Stimulated activated CD8-positive, alpha-beta memory T cell treated with anti-CD3 and anti-CD28 coated beads, Interleukin-4, amount 100 ng/mL, for 1 hour (primary cell): ENCODE measurements around the gene TTC39C.
"Not testable (repeated sequence)": the region's sequence is repeated elsewhere in the genome, so short reads cannot be mapped to it uniquely, and the experiment has no call there.

Experiments
- DNase-seq, 2 donors: peaks; one replicate each; pipeline ENCODE4 v3.0.0-alpha.2; 2020; ENCODE audit warnings: low read depth in 2 of 2, low spot score in 1 of 2

TTC39C gene

DNA sequence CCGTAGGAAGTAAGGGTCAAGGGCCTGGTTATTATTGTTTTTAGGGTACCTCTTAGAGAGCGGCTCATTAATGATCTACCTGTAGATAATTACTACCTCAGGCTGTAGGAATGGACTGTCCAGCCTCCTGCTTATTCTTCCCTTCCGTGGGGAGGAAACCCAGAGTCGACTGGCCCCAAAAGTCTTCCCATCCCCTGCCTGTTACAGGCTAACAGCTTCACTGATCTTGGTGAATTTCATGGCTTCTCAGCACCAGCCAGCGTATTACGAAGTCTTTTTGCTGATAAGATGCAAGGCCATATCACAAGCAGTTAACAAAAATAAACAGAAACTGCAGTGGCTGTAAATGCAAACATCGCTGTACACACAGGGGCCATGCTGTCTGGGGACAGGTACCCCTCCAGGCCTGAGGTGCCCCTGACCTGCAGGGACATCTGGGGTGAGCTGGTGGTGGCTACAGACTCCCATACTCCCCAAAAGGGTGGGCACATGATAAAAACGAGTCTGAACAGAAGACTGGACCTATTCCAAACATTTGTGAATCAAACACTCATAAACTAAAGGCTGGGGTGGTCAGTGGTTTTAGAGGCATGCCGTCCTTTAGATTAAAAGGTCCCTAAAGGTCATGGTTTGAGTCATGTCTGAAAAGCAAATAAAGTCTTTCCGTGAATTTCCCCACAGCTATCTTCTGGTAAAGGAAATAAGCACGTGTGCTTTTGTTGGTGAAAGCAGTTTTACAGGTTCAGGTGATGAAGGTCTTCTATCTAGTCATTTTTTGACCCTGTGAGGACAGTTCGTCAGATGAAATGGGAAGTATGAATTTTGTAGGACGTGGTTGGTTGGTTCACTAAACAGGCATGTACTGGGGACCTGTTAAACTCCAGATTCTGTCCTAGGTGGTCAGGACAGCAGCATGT lies 36.7 kb downstream of the TTC39C start:
- DNase-seq, result no peak

DNA sequence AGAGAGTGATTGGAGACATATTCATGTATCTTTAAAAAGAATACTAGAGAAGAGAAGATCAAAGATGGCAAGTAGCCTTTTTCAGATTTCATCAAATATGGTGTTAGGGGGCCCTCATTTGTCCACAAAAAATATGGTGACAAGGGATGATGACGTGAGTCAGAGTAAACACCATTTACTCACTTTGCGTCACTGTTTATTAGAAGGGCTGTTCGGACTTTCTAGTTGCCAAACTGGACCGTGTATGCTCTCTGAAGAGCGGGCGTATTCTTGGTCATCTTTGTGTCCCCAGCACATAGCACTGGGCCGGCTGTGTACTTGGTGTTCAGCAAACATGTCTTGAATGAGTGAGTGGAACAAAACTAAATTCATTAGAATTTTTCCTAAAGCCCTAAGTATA lies 37.5 kb downstream of the TTC39C start:
- DNase-seq, result no peak

DNA sequence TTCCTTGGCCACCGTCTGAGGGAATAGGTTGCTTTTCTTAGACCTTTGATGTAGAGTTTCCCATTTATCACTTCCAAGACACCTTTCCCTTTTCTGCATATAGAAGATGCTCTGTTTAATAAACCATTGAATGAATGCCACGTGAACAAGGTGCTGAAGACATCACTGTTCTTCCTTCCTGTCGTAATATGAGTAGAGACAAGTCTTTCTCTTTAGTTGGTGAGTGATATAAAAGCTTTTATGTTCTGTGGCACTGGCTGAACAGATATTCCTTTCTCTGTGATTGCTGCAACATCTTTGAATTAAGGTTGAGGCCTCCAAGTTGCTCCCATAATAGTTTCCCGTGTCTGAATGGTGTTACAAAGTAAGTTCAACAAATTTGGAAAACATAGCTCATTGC lies 38.7 kb downstream of the TTC39C start:
- no peak for DNase-seq

DNA sequence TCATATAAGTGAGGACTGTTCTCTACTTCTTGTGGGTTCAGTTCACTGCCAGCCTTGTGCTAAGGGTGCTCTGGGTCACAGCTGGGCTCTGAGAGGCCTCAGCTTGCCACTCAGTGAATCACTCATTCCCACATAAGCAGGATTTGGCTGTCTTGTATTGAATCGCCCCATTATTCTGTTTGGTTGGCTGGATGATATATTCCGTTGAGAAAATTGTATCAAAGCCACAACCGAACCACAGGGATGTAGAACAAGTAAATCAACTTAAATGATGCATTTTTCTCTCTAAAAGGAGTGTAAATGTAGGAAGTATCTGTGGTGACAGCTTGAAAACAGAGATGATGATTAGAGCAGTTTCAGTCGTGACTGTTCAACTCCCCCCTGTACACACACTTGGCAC lies 39.6 kb downstream of the TTC39C start:
- no peak for DNase-seq

DNA sequence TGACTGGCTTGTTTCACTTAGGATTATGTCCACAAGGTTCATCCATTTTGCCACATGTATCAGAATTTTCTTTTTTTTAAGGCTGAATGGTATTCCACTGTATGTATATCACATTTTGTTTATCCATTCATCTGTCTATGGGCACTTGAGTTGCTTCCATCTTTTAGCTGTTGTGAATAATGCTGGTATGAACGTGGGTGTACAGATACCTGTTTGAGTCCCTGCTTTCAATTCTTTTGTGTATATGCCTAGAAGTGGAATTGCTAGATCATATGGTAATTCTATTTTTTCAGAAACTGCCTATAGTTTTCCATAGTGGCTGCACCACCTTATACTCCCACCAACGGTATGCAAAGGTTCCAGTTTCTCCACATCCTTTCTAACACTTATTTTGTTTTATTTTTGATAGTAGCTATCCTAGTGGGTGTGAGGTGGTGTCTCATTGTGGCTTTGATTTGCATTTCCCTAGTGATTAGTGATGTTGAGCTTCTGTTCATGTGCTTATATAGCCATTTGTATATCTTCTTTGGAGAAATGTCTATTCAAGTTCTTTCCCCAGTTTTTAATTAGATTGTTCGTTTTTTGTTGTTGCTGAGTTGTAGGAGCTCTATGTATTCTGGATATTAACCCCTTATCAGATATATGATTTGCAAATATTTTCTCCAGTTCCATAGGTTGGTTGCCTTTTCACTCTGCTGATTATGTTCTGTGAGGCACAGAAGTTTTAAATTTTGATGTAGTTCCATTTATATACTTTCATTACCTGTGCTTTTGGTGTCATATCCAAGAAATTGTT lies 40.7 kb downstream of the TTC39C start:
- DNase-seq, result no peak

DNA sequence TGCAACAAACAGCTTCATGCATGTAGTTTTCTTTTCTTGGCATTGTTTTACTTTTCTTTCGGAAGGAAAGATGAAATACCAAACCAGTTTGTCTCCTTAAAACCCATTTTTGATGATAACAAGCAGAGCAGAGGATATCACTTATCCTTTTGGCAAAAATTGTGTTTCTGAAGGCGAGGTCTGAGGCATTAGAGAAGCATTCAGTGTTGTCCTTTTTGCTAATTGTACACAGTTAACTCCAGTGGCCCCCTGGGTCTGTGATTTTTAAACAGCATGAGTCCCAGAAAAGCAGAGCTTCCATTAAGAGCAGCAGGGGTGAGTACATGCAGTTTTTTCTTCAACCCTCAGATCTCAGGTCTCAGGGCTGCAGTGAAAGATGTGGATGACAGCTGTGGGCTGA lies 41.3 kb downstream of the TTC39C start:
- DNase-seq, result no peak

DNA sequence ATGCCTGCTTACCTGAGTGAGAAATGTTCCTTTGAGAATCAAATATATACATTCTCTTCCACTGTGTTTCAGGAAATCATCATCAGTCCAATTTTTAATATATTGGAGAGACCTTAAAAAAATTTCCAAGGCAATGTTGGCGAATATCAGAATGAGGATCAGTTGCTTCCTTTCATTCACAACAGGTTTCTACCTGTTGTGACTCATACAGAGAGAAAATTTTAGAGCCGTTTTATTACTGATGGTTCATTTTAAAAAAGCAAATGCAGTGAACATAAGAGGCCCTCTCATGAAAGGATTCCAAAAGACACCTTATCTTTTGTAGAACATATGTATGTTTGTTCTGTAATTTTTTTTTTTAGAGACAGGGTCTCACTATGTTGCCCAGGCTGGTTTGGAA lies 42.0 kb downstream of the TTC39C start:
- DNase-seq, result no peak

DNA sequence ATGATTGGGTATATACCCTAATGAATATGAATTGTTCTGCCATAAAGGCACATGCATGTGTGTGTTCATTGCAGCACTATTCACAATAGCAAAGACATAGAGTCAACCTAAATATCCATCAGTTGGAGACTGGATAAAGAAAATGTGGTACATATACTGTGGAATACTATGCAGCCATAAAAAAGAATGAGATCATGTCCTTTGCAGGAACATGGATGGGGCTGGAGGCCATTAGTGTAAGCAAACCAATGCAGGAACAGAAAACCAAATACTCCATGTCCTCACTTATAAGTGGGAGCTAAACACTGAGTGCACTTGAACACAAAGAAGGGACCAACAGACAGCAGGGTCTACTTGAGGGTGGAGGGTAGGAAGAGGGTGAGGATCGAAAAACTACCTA lies 43.2 kb downstream of the TTC39C start:
- no peak for DNase-seq

DNA sequence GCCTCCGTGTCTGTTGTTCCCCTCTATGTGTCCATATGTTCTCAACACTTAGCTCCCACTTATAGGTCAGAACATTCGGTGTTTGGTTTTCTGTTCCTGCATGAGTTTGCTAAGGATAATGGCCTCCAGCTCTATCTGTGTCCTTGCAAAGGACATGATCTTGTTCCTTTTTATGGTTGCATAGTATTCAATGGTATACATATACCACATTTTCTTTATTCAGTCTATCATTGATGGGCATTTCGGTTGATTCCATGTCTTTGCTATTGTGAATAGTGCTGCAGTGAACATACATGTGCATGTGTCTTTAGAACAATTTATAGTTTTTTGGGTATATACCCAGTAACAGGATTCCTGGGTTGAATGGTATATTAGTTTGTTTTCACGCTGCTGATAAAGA lies 44.8 kb downstream of the TTC39C start:
- DNase-seq, result not testable (repeated sequence)

DNA sequence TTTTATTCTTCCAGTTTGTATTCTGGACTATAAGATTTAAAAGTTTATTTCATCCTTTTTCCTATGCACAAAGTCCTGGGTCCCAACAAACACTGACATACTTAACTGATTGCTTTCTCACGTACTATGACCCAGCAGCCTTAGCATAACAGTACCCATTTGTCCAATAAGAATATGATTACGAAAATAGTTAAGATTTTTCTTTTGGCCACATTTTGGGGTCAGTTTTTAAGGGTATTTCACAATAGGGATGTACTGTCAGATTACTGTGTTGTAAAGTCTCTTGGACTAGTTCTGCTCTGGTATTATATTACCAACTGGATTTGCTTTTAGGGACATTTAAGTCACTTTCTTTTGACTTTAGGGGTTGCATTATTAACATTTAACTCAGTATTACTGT lies 46.1 kb downstream of the TTC39C start:
- DNase-seq, result no peak

DNA sequence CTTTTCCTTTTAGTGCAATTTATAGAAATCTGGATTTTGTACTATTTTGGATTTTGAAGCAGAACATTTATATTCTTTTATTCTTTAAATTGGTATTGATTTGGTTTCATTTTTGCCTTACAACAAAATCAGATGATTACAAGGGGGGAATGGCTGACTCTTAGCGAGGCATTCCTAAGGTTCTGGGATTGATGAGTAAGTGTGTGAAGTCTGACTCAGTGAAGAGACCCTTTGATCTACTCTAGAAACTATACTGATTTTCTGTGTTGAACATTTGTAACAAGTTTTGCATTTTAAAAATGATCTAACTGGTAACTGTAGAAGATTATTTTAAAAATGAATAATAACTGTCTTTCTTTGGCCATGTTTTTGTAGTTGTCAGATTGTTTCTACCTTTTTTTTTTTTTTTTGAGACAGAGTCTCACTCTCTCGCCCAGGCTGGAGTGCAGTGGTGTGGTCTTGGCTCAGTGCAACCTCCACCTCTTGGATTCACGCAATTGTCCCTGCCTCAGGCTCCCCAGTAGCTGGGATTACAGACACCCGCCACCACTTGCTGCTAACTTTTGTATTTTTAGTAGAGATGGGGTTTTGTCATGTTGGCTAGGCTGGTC lies 48.7 kb downstream of the TTC39C start:
- DNase-seq, result no peak

DNA sequence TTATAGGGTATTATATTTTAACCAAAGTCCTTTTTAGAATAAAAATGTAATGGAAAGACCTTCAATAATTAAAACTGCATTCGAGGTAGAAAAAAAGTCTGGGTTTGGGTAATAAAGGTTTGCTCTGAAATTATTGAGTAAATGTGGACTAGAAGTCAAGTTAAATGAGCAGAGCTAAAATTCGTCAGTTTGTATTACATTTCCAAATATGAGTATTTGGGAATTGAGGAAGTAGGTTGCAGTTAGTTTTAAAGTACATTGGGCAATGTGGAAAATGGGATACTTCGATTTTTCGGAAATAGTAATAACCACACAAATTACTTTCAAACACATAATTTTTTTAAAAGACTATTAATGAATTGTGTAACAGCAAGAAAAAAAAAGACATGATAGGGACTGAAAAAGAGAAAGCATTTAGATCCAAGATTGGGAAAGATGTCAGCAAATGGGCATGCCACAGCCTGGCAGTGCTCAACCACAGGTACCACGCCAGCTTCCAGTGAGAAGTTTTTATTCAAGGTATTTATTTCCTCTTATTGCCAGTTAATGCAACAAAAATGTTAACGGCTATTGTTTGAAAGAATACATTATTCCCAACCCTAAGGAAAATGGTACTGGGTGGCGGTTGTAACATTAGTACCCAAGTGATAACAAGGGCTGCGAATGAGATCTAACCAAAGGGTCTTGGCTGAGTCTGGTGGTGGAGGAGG lies 50.0 kb downstream of the TTC39C start:
- no peak for DNase-seq

DNA sequence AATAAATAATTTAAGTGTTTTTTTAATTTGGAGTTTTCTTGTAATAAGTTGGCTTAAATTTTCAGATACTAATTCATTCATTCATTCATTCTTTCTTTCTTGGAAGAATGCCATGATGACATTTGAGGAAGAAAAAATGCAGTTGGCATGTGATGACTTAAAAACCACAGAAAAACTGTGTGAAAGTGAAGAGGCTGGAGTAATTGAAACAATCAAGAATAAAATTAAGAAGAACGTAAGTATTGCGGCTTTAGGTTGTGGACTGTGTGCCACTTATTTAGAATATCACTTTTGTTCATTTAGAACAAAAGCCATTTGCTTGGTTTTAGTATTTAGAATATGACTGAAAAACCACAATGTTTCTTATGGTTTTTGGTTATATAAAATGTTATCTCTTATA lies 51.4 kb downstream of the TTC39C start:
- no peak for DNase-seq

DNA sequence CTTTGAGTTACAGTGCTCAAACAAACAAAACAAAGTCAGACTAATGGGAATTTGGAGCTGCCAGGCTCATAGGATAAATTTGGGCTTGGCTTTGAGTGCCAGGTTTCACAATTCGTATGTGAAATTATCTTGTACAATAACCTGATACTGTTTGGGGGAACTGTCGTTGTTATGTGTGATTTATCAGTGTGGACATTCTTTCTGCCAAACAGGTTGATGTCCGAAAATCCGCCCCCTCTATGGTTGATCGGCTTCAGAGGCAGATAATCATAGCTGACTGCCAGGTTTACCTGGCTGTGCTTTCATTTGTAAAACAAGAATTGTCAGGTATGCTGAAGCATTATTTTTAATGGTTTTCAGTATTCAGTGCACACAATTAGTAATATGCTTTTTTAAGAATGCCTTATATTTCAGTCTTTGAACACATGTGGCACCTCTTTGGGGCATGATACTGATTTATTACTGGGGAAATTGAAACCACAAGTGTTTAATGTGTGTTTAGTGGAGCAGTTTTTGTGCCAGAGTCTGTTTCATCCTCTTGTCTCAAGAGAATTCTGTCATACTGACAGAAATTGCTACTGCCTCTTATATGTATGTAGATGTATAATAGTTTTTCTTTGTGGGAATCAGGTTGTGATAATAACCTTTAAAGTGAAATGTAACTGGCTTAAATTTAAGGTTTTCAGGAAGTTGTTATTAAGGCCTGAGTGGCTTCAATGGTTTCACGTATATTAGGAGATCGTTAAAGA lies 54.6 kb downstream of the TTC39C start:
- DNase-seq, result no peak

DNA sequence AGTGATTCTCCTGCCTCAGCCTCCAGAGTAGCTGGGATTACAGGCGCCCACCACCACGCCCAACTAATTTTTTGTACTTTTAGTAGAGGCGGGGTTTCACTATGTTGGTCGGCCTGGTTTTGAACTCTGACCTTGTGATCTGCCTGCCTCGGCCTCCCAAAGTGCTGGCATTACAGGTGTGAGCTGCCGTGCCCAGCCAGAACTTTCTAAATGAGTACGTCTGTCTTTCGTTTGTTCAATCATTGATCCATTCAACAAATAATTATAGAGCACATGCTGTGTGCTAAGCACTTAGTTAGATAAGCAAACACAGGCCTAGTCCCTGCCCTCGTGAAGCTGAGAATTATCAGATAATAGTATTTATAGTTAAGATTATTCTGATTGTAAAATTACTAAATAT lies 56.5 kb downstream of the TTC39C start:
- no peak for DNase-seq

DNA sequence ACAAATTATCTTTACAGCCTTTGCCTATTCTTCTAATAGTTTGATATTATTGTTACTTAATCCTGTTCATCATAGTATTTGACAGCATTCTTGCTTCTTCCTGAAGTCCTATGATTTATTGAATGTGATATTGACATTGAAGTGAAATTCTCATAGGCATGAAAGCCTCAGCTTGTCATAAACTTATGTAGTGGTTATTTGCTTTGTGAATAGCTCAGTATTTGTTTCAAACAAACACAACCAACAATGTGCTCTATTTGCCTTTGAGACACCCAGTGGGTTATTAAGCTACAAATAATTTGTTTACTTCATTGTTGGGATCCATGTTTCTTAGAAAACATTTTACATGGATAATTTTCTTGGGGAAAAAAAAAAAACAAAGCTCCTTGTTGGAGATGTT lies 57.2 kb downstream of the TTC39C start:
- DNase-seq, result no peak

DNA sequence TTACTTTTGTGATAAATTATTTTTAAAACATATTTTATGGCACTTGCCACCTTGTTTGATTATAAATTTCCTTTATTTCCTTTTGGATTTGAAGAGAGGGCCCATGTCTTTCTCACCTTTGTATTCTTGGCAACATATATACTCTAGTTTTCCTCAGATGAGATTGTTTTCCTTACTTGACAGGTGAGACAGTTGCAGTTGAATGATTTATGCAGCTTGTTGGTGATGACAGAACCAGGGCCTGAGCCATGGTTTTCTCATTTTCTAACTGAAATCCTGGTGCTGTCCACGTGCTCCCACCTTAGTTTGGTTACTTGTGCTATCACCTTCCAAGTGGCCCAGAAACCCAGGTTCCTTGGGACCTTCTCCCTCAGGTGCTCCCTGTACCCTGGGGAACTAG lies 58.2 kb downstream of the TTC39C start:
- no peak for DNase-seq

DNA sequence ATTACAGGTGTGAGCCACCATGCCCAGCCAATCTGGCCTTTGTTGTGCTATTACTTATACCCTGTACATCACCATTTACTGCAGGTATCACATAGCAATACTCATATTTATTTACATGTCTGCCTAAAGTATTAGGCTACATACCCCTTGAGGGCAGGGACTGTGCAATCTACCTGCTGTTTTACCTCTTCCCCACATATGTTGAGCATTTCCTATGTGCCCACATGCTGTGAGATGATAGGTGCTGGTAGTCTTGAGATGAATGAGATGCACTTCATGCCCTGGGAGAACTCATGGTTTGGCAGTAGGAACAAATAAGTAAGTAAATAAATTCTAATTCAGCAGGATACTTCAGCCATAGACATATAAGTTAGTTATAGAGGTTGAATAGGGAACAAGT lies 59.2 kb downstream of the TTC39C start:
- no peak for DNase-seq

DNA sequence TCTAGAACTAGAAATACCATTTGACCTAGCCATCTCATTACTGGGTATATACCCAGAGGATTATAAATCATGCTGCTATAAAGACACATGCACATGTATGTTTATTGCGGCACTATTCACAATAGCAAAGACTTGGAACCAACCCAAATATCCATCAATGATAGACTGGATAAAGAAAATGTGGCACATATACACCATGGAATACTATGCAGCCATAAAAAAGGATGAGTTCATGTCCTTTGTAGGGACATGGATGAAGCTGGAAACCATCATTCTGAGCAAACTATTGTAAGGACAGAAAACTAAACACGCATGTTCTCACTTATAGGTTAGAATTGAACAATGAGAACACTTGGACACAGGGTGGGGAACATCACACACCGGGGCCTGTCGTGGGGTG lies 60.2 kb downstream of the TTC39C start:
- not testable (repeated sequence) for DNase-seq

DNA sequence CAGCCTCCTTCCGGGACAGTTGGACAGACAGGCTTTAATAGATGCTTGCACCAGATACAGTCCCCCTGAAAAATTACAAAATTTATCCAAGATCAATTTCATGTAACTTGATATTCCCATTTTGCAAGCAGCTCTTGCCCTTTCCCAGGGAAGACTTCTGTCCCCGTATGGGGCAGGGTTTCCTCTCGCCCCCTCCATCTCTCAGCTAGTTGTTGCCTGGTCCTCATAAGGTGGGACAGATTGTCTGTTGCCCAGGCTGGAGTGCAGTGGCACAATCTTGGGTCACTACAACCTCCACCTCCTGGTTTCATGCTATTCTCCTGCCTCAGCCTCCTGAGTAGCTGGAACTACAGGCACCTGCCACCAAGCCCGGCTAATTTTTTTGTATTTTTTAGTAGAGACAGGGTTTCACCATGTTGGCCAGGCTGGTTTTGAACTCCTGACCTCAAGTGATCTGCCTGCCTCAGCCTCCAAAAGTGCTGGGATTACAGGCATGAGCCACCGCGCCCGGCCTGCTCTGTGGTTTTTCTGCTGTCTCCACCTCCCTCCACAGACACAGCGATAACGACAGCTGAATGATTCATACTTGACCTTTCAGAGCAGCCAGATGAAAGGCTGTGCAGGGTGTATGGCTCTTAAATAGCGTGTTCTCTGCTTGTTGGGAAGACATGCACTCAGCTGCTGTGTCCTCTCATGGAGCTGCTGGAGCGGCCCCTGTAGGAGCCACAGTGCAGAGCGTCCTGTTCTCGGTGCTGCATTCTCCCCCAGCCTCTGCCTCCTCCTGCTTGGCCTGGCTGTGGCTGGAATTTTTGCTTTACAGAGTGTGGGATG lies 61.4 kb downstream of the TTC39C start:
- peak; percentile 15 to 48 for DNase-seq
